HG03097 (cell line): Measurements from ENCODE around the gene ALDOC.
"Not testable (repeated sequence)": the region's sequence is repeated elsewhere in the genome, so short reads cannot be mapped to it uniquely, and the experiment has no call there.

Experiments used
- ATAC-seq: cut with Tn5 transposase; IDR thresholded peaks from one replicate; pipeline ENCODE4 v1.9.1; 2021; ENCODE audit not compliant: unreplicated experiment, low FRiP score

The ALDOC gene

GRCh38 chr17:28576758-28577465 lies at the start of gene ALDOC:
ALDOC (minus strand) TSS chr17:28576895; CDS start chr17:28575532, 1,363 bp downstream.
- peak; percentile 69 for ATAC-seq

- ATAC-seq = no peak
Observed at GRCh38 chr17:28624148-28624547, 47.5 kb upstream of the ALDOC start.

GRCh38 chr17:28623696-28624095 lies 47.0 kb upstream of the ALDOC start:
- ATAC-seq = no peak

GRCh38 chr17:28622186-28622585 lies 45.5 kb upstream of the ALDOC start:
- no peak for ATAC-seq

DNA sequence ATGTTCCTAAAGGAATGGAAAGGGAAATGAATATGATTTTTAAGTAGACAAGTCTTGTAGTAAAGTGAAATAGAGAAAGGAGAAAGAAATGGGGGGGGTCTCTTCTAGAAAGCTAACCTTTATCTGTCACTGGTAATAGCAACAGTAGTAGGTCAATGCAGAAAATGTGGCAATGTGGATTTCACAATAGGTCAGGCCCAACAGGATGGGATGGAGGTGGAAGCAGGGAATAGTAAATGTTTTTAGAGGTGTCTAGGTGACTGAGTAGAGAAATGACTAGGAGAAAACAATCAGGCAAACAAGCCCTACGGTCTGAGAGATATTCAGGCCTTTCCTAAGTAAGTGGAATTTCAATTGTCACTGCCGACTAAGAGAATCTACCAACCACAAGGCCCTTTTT lies 43.3 kb upstream of the ALDOC start:
- ATAC-seq = no peak

DNA sequence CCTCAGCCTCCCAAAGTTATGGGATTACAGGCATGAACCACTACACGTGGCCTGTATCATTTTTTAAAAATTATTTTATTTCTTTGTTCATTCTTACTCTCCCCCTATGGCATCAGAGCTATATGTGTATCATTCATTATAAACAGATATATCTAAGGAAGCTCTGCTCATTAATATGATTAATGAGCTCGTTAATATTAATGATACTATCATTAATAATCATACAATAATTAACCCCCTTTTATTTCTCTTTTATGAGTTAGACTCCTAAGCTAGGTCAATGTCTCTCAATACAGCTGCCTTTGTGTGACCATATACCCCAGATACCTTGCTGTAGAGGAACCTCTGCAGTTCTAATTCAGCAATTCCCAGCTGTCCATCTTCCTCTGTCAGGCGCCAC lies 41.8 kb upstream of the ALDOC start:
- ATAC-seq = no peak

- no peak for ATAC-seq
Observed at GRCh38 chr17:28616281-28616680, 39.6 kb upstream of the ALDOC start.

- ATAC-seq = no peak
Observed at GRCh38 chr17:28615260-28615940, 38.7 kb upstream of the ALDOC start.

- ATAC-seq = no peak
Observed at GRCh38 chr17:28613931-28614381, 37.3 kb upstream of the ALDOC start, which contains the start of gene RSKR. RSKR (minus strand) TSS chr17:28614185; CDS start chr17:28614161, 24 bp downstream.

- no peak for ATAC-seq
Observed at GRCh38 chr17:28612936-28613872, 36.5 kb upstream of the ALDOC start.

DNA sequence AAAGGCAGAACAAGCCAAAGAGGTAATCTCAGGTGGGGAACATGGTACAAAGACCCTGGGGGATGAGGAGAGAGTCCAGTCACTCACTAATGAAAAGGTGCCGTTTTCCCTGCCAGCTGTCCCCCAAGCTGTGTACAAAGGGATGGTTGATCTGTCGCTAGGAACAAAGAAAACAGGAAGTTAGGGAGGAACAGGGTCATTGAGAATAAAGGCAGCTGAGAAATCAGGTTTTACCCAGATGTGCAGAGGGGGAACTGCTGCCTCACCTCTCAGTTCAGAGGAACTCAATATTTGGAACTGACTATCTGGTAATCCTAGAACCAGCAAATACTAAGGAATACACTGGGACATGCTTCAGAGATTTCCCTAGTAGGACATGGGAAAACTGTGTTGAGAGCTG lies 35.8 kb upstream of the ALDOC start:
- no peak for ATAC-seq

- no peak for ATAC-seq
Observed at GRCh38 chr17:28610376-28610775, 33.7 kb upstream of the ALDOC start.

- ATAC-seq = not testable (repeated sequence)
Observed at GRCh38 chr17:28604031-28604430, 27.3 kb upstream of the ALDOC start.

DNA sequence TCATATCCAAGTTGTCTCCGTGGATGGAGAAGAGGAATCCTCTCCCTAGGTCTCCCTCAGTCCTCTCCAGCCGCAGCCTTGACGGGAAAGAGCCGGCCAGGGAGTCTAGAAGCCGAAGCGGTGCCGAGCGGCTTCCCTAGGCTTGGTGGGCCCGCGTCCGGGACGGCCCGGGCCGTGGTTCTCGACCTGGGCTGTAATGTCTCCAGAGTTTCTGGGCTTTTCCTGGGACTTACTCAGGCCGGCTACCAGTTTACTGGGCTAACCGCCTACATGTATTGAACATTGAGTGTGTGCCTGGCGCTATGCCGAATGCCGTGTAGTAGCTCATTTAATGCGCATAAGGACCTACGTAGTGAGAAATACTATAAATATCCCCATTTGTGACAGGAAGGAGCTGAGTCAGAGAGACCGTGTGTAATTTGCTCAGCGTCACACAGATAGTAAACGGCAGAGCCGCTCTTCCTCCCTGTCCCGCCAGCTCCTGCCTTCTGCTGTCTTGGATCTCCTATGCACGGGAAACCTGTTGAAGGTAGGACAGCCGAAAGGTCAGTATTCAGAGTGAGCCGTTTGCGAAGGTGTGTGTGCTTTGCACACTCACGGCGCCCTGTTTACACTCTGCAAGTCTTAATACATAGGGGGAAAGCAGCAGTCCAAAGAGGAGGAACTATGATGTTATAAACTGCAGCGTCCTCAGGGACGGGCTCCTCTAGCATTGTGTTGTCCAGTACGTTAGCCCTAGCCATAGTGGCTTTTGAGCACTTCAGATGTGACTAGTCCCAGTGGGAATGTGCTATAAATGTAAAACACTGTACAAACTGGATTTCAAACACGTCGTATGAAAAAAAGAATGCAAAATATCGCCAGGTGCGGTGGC lies 22.9 kb upstream of the ALDOC start:
- peak; percentile 37 for ATAC-seq

- peak; percentile 75 for ATAC-seq
Observed at GRCh38 chr17:28598799-28599310, 22.2 kb upstream of the ALDOC start, which contains the start of gene SPAG5. SPAG5 (minus strand) TSS chr17:28599025; CDS start chr17:28598946, 79 bp downstream.

GRCh38 chr17:28598389-28598788 lies 21.7 kb upstream of the ALDOC start:
- ATAC-seq = no peak

- no peak for ATAC-seq
Observed at GRCh38 chr17:28597606-28598383, 21.1 kb upstream of the ALDOC start.

DNA sequence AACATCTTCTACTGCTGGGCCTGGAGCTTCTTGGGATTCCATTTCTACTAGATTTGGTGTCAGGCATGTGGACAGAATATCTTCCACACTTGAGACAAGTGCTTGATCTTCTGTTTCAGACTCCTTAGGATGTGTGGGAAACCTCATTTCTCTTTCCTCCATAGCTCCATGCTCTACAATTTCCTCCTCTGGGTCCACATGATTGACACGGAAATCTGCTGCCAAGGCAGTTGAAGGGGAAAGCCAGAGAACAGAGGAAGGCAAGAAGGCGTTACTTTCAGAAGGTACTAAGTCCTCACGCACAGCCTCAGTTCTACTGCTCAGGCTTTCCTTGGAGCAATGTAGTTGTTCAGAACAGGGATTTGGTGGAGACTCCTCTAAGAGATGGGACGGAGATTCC lies 15.6 kb upstream of the ALDOC start:
- ATAC-seq = no peak

GRCh38 chr17:28585851-28586250 lies 9.2 kb upstream of the ALDOC start:
- ATAC-seq = no peak
